IMR-90 (cell line): ENCODE results near the gene PLCG2.

ENCODE experiments used
- BHLHE40 ChIP-seq: fragments of 150-350 bp; IDR thresholded peaks from 2 replicates; pipeline ENCODE4 v1.6.1; 2016; ENCODE audit warnings: mild to moderate bottlenecking, low read depth, low read length
- CHD1 ChIP-seq: IDR thresholded peaks from 2 replicates; pipeline ENCODE4 v1.6.1; 2012; ENCODE audit warnings: low read depth, low read length, improper control_type of control experiment
- CTCF ChIP-seq: conservative IDR thresholded peaks from 2 replicates; pipeline ENCODE4 v1.5.1; 2012; ENCODE audit warnings: mild to moderate bottlenecking, low read depth, low read length, improper control_type of control experiment
- FOS ChIP-seq: fragments of 150-350 bp; IDR thresholded peaks from 2 replicates; pipeline ENCODE4 v1.6.1; 2016; ENCODE audit warnings: low read depth, low read length
- MXI1 ChIP-seq: IDR thresholded peaks from 2 replicates; pipeline ENCODE4 v1.6.1; 2012; ENCODE audit warnings: low read depth, mild to moderate bottlenecking, low read length, moderate library complexity, borderline replicate concordance
- POLR2A ChIP-seq: IDR thresholded peaks from 2 replicates; pipeline ENCODE4 v1.6.1; 2012; ENCODE audit warnings: mild to moderate bottlenecking, low read depth, low read length
- RAD21 ChIP-seq: IDR thresholded peaks from 2 replicates; pipeline ENCODE4 v1.6.1; 2012; ENCODE audit warnings: low read length, improper control_type of control experiment
- RCOR1 ChIP-seq: IDR thresholded peaks from 2 replicates; pipeline ENCODE4 v1.6.1; 2012; ENCODE audit warnings: mild to moderate bottlenecking, low read length, improper control_type of control experiment; ENCODE audit not compliant: insufficient replicate concordance
- RFX5 ChIP-seq: IDR thresholded peaks from 2 replicates; pipeline ENCODE4 v1.8.0; 2012; ENCODE audit warnings: low read depth, mild to moderate bottlenecking, low read length, moderate library complexity
- USF2 ChIP-seq: fragments of 150-350 bp; IDR thresholded peaks from 2 replicates; pipeline ENCODE4 v1.6.1; 2017; ENCODE audit warnings: mild to moderate bottlenecking, antibody characterized with exemption, low read length, low read depth

GRCh38 chr16:81842564-81843242 lies 63.6 kb downstream of the PLCG2 start:
- TF ChIP-seq RAD21 = no peak
- TF ChIP-seq MXI1 = no peak
- no peak for TF ChIP-seq CTCF
- TF ChIP-seq CHD1 = no peak
- no peak for TF ChIP-seq POLR2A
- no peak for TF ChIP-seq FOS
- TF ChIP-seq RFX5 = no peak
- no peak for TF ChIP-seq RCOR1
- no peak for TF ChIP-seq USF2
- no peak for TF ChIP-seq BHLHE40
